Measurements from ENCODE around the gene ARAP2. TPM values are rescaled to one million over a fixed set of nuclear protein-coding genes. Genes with fewer than 3 reads are reported as not detected.

Gene ARAP2
- total and polyA plus RNA-seq, 2 experiments from 2014 or later = 5.9 to 22.7 TPM

DNA sequence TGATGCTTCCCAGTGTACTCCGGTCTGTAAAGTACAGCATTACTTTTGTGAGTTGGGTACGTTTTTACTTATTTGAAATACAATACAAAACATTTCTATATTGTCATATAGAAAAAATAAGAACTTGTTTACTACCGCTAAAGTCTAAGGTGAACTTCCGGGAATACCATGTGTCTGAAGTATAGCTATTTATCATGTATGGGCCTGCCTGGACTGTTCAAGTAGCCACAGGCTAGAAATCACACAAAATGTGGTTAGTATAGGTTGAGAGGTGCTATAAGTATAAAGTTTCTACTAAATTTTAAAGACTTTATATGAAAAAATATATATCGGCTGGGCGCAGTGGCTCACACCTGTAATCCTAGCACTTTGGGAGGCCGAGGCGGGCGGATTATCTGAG is 152.3 kb downstream of the ARAP2 start:
- no peaks in the 10 kb centered on the region for H3K36me3 ChIP-seq (replicated peaks; ENCODE audit: insufficient read depth, low read depth)
- no peak overlapping the region for H3K27ac ChIP-seq
- 95% methylated on average over 9 of the region's 9 CpGs for WGBS (ENCODE audit: low lambda C conversion rate, missing lambda C conversion rate)
- no peaks in the 10 kb centered on the region for H3K9me3 ChIP-seq (ENCODE audit: low read depth)
- no peak for DNase-seq (ENCODE audit: low spot score)
- no peaks in the 10 kb centered on the region for H3K27me3 ChIP-seq
- no peak overlapping the region for H3K4me2 ChIP-seq
- TF ChIP-seq EZH2phosphoT487 (IDR thresholded peaks at IDR 0.05; ENCODE audit: low read depth, severe bottlenecking, unreplicated experiment) (no peak), EZH2 (IDR thresholded peaks at IDR 0.05; ENCODE audit: borderline replicate concordance) (no peak)
- TF ChIP-seq, protein P1, sequence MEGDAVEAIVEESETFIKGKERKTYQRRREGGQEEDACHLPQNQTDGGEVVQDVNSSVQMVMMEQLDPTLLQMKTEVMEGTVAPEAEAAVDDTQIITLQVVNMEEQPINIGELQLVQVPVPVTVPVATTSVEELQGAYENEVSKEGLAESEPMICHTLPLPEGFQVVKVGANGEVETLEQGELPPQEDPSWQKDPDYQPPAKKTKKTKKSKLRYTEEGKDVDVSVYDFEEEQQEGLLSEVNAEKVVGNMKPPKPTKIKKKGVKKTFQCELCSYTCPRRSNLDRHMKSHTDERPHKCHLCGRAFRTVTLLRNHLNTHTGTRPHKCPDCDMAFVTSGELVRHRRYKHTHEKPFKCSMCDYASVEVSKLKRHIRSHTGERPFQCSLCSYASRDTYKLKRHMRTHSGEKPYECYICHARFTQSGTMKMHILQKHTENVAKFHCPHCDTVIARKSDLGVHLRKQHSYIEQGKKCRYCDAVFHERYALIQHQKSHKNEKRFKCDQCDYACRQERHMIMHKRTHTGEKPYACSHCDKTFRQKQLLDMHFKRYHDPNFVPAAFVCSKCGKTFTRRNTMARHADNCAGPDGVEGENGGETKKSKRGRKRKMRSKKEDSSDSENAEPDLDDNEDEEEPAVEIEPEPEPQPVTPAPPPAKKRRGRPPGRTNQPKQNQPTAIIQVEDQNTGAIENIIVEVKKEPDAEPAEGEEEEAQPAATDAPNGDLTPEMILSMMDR (IDR thresholded peaks at IDR 0.05; ENCODE audit: poor library complexity) = no peak
- H3K79me2 ChIP-seq = no peaks in the 10 kb centered on the region
- H2AFZ ChIP-seq = no peak overlapping the region
- H3K9me2 ChIP-seq (replicated peaks; ENCODE audit: insufficient read depth) = no peaks in the 10 kb centered on the region
- no peaks in the 10 kb centered on the region for H4K20me1 ChIP-seq (ENCODE audit: insufficient read depth, poor library complexity, severe bottlenecking)
- no peak overlapping the region for H3K4me3 ChIP-seq
- H3K4me1 ChIP-seq (ENCODE audit: insufficient read depth) = no peaks in the 10 kb centered on the region

DNA sequence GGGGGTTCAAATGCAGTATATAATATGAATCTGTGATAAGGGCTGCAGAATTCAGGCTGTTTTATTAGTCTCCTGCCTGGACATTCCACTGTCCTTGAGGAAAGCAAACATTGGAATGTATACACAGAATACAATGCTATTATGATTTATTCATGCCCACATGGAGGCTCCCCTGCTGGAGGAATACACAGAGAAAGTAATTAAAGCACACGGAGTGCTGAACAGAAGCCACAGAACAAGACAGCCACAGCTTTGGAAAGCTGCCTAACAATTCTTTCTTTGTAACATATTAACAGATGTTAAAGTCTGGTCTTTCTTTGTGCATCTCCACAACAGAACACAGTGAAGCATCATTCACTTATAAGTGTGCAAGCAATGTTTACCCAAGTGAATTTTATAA is 155.8 kb downstream of the ARAP2 start:
- DNase-seq (ENCODE audit: low spot score) = no peak
- WGBS (ENCODE audit: low lambda C conversion rate, missing lambda C conversion rate) = 23% methylated on average over 1 of the region's 1 CpG
- H3K4me3 ChIP-seq = no peak overlapping the region

DNA sequence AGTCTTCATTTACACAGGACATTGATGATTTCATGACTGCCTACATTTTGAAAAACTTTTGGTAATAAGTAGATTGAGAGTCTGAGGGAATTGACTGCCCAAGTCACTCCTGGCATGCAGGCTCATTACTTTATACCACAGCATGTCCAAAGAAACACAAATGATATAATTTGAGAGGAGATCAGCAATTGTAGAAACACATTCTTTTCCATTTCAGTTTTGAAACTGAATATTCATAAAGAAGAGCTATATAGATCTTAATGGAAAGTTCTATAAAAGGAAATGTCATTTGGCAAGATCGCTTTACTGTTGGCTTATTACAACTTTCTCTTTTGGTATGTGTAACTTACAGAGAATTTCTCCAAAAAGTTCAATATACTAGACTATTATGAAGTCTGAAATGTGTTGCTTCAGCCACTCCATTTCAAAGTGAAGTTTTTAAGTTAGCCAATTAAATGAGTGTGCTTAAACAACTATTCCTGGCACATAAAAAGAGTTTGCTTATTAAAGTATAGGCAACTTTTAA is 158.0 kb downstream of the ARAP2 start:
- no peak for DNase-seq (ENCODE audit: low spot score)
- H3K27me3 ChIP-seq = no peaks in the 10 kb centered on the region
- no peaks in the 10 kb centered on the region for H3K9me2 ChIP-seq (replicated peaks; ENCODE audit: insufficient read depth)
- H3K4me3 ChIP-seq = no peak overlapping the region
- H4K20me1 ChIP-seq (ENCODE audit: insufficient read depth, poor library complexity, severe bottlenecking) = no peaks in the 10 kb centered on the region
- H3K27ac ChIP-seq = no peak overlapping the region
- no peak overlapping the region for H3K4me2 ChIP-seq
- H2AFZ ChIP-seq = no peak overlapping the region
- H3K4me1 ChIP-seq (ENCODE audit: insufficient read depth) = no peaks in the 10 kb centered on the region
- H3K9me3 ChIP-seq (ENCODE audit: low read depth) = no peaks in the 10 kb centered on the region
- TF ChIP-seq EZH2 (IDR thresholded peaks at IDR 0.05; ENCODE audit: borderline replicate concordance) = no peak
- TF ChIP-seq, protein P1 (IDR thresholded peaks at IDR 0.05; ENCODE audit: poor library complexity) = no peak
- no peak for TF ChIP-seq EZH2phosphoT487 (IDR thresholded peaks at IDR 0.05; ENCODE audit: low read depth, severe bottlenecking, unreplicated experiment)
- no peaks in the 10 kb centered on the region for H3K36me3 ChIP-seq (replicated peaks; ENCODE audit: insufficient read depth, low read depth)
- H3K79me2 ChIP-seq = no peaks in the 10 kb centered on the region
- 96% methylated on average over 1 of the region's 1 CpG for WGBS (ENCODE audit: low lambda C conversion rate, missing lambda C conversion rate)

More for the DNA sequence above, 155.8 kb downstream of the ARAP2 start:
- H3K9me2 ChIP-seq (replicated peaks; ENCODE audit: insufficient read depth) = no peaks in the 10 kb centered on the region
- no peak overlapping the region for H3K4me2 ChIP-seq
- no peaks in the 10 kb centered on the region for H3K4me1 ChIP-seq (ENCODE audit: insufficient read depth)
- no peaks in the 10 kb centered on the region for H3K27me3 ChIP-seq
- H3K79me2 ChIP-seq = no peaks in the 10 kb centered on the region
- TF ChIP-seq EZH2 (IDR thresholded peaks at IDR 0.05; ENCODE audit: borderline replicate concordance) = no peak
- TF ChIP-seq, protein P1 (IDR thresholded peaks at IDR 0.05; ENCODE audit: poor library complexity) = no peak
- TF ChIP-seq EZH2phosphoT487 (IDR thresholded peaks at IDR 0.05; ENCODE audit: low read depth, severe bottlenecking, unreplicated experiment) = no peak
- no peaks in the 10 kb centered on the region for H4K20me1 ChIP-seq (ENCODE audit: insufficient read depth, poor library complexity, severe bottlenecking)
- no peaks in the 10 kb centered on the region for H3K9me3 ChIP-seq (ENCODE audit: low read depth)
- H2AFZ ChIP-seq = no peak overlapping the region
- no peaks in the 10 kb centered on the region for H3K36me3 ChIP-seq (replicated peaks; ENCODE audit: insufficient read depth, low read depth)
- no peak overlapping the region for H3K27ac ChIP-seq
